ENCODE data around the gene CA10.

DNA sequence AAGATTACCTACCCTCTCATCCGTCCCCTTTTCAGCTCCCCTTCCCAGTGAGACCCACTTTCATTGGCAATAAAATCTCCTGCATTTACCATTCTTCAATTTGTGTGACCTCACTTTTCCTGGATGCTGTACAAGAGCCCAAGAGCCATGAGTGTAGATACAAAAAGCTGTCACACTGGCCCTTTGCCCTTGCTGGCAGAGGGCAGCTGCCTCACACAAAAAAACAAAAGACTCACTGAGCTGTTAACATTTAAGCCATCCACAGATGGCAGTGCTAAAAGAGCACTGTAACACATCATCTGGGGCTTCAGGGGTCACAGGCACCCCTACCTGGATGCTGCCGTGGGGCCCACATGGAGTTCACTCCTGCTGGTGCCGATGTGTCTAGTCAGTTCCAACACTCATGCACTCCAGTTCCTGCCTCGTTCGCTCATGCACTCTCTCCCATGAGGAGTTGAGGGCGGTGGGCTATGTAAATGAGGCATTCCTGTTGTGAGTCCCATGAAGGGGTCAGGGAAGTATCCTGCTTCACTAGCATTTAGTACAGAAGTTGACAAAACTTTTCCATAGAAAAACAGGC lies 123.1 kb downstream of the CA10 start:
- no peak for TF ChIP-seq TAF1 (IDR thresholded peaks at IDR 0.05; ENCODE audit: borderline replicate concordance, insufficient read depth, low read length)
- TF ChIP-seq, protein P1, sequence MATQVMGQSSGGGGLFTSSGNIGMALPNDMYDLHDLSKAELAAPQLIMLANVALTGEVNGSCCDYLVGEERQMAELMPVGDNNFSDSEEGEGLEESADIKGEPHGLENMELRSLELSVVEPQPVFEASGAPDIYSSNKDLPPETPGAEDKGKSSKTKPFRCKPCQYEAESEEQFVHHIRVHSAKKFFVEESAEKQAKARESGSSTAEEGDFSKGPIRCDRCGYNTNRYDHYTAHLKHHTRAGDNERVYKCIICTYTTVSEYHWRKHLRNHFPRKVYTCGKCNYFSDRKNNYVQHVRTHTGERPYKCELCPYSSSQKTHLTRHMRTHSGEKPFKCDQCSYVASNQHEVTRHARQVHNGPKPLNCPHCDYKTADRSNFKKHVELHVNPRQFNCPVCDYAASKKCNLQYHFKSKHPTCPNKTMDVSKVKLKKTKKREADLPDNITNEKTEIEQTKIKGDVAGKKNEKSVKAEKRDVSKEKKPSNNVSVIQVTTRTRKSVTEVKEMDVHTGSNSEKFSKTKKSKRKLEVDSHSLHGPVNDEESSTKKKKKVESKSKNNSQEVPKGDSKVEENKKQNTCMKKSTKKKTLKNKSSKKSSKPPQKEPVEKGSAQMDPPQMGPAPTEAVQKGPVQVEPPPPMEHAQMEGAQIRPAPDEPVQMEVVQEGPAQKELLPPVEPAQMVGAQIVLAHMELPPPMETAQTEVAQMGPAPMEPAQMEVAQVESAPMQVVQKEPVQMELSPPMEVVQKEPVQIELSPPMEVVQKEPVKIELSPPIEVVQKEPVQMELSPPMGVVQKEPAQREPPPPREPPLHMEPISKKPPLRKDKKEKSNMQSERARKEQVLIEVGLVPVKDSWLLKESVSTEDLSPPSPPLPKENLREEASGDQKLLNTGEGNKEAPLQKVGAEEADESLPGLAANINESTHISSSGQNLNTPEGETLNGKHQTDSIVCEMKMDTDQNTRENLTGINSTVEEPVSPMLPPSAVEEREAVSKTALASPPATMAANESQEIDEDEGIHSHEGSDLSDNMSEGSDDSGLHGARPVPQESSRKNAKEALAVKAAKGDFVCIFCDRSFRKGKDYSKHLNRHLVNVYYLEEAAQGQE (IDR thresholded peaks at IDR 0.05; ENCODE audit: insufficient read depth in 1 of 2, low read depth in 2 of 2, low read length in 2 of 2), result no peak
- no peak for TF ChIP-seq POLR2AphosphoS5 (IDR thresholded peaks at IDR 0.05; ENCODE audit: low read depth, low read length)
- no peak for TF ChIP-seq SIN3A (IDR thresholded peaks at IDR 0.05; ENCODE audit: borderline replicate concordance, insufficient read depth, low read length)

Measured in PFSK-1 (cell line).